Endothelial cell of hepatic sinusoid (primary cell): Measurements from ENCODE around the gene CREBBP.
"Not testable (repeated sequence)": the region's sequence is repeated elsewhere in the genome, so short reads cannot be mapped to it uniquely, and the experiment has no call there.

ENCODE experiments used
- in situ Hi-C: cut with HindIII; loops from 2 replicates; pipeline ENCODE4 v1.10.0; 2017; ENCODE audit warnings: low sequenced_read_pairs

Gene CREBBP

GRCh38 chr16:3880623-3881498, at the start of gene CREBBP:
Gene CREBBP (minus strand): TSS chr16:3880713. CDS start chr16:3879916, 797 bp downstream.
- in situ Hi-C loops, result no loop called here

GRCh38 chr16:3927147-3927546, 46.6 kb upstream of the CREBBP start:
- in situ Hi-C loops, result not testable (repeated sequence)

- in situ Hi-C loops, result no loop called here
Measured at GRCh38 chr16:3924763-3925162, 44.2 kb upstream of the CREBBP start.

- in situ Hi-C loops, result no loop called here
Measured at GRCh38 chr16:3922241-3922640, 41.7 kb upstream of the CREBBP start.

- in situ Hi-C loops, result no loop called here
Measured at GRCh38 chr16:3920206-3920605, 39.7 kb upstream of the CREBBP start.

GRCh38 chr16:3919413-3919812, 38.9 kb upstream of the CREBBP start:
- in situ Hi-C loops, result loop anchor here (5.0 to 10.0 kb wide), 3 partner anchors 33 to 275 kb away; no protein-coding TSS in a partner anchor

- in situ Hi-C loops, result loop anchor here (5.0 to 10.0 kb wide), 3 partner anchors 37 to 271 kb away; no protein-coding TSS in a partner anchor
Measured at GRCh38 chr16:3915426-3916260, 35.1 kb upstream of the CREBBP start.

GRCh38 chr16:3912897-3913296, 32.4 kb upstream of the CREBBP start:
- in situ Hi-C loops, result loop anchor here (5.0 to 10.0 kb wide), 2 partner anchors 86 to 268 kb away; no protein-coding TSS in a partner anchor

- in situ Hi-C loops, result loop anchor here (5.0 to 10.0 kb wide), 2 partner anchors 85 to 268 kb away; no protein-coding TSS in a partner anchor
Measured at GRCh38 chr16:3912373-3912772, 31.9 kb upstream of the CREBBP start.

GRCh38 chr16:3911741-3912140, 31.2 kb upstream of the CREBBP start:
- in situ Hi-C loops, result loop anchor here (5.0 to 10.0 kb wide), 2 partner anchors 84 to 267 kb away; no protein-coding TSS in a partner anchor

- in situ Hi-C loops, result loop anchor here (5.0 to 10.0 kb wide), 2 partner anchors 83 to 265 kb away; no protein-coding TSS in a partner anchor
Measured at GRCh38 chr16:3909791-3910583, 29.5 kb upstream of the CREBBP start.

- in situ Hi-C loops, result no loop called here
Measured at GRCh38 chr16:3908951-3909437, 28.5 kb upstream of the CREBBP start.

- in situ Hi-C loops, result no loop called here
Measured at GRCh38 chr16:3907586-3907985, 27.1 kb upstream of the CREBBP start.

GRCh38 chr16:3906363-3906762, 25.9 kb upstream of the CREBBP start:
- in situ Hi-C loops, result no loop called here

GRCh38 chr16:3904875-3905274, 24.4 kb upstream of the CREBBP start:
- in situ Hi-C loops, result no loop called here

- in situ Hi-C loops, result no loop called here
Measured at GRCh38 chr16:3890091-3890490, 9.6 kb upstream of the CREBBP start.

GRCh38 chr16:3889059-3889458, 8.5 kb upstream of the CREBBP start:
- in situ Hi-C loops, result no loop called here

- in situ Hi-C loops, result not testable (repeated sequence)
Measured at GRCh38 chr16:3885999-3886398, 5.5 kb upstream of the CREBBP start.

- in situ Hi-C loops, result no loop called here
Measured at GRCh38 chr16:3884398-3884797, 3.9 kb upstream of the CREBBP start.

GRCh38 chr16:3882531-3882930, 2.0 kb upstream of the CREBBP start:
- in situ Hi-C loops, result no loop called here
